Suprapubic skin (tissue), 4 donors: ENCODE results near the gene RALGAPA2. TPM values are rescaled to one million over a fixed set of nuclear protein-coding genes. Genes with fewer than 3 reads are reported as not detected.

Experiments used
- DNase-seq, 2 donors: peaks; one replicate each; pipeline ENCODE4 v3.0.0-alpha.2; 2019; ENCODE audit warnings: low spot score in 2 of 2
- H3K27ac ChIP-seq: fragments of 200-600 bp; sonication (generic); one replicate; pipeline ENCODE4 v1.5.1; 2019
- H3K27me3 ChIP-seq: fragments of 200-600 bp; sonication (generic); one replicate; pipeline ENCODE4 v1.5.1; 2019
- H3K36me3 ChIP-seq: fragments of 200-600 bp; sonication (generic); one replicate; pipeline ENCODE4 v1.5.1; 2019
- H3K4me1 ChIP-seq: fragments of 200-600 bp; sonication (generic); one replicate; pipeline ENCODE4 v1.5.1; 2019
- H3K4me3 ChIP-seq: fragments of 200-600 bp; sonication (generic); one replicate; pipeline ENCODE4 v1.5.1; 2019; ENCODE audit warnings: mild to moderate bottlenecking
- H3K9me3 ChIP-seq: fragments of 200-600 bp; sonication (generic); one replicate; pipeline ENCODE4 v1.5.1; 2019
- EP300 ChIP-seq: sonication (generic); formaldehyde crosslinking; IDR thresholded peaks from one replicate; pipeline ENCODE4 v1.6.1; 2017; ENCODE audit warnings: antibody characterized with exemption
- POLR2A ChIP-seq, 2 donors: fragments of 450-650 bp; IDR thresholded peaks; one replicate each; pipeline ENCODE4 v1.6.1; 2017; ENCODE audit warnings: antibody characterized with exemption in 2 of 2, mild to moderate bottlenecking in 2 of 2, moderate library complexity in 2 of 2
- POLR2AphosphoS5 ChIP-seq, 3 donors: sonication (generic); formaldehyde crosslinking; IDR thresholded peaks; one replicate each; pipeline ENCODE4 v1.6.1; 2017; ENCODE audit warnings: antibody characterized with exemption in 3 of 3
- WGBS: methylation state at CpG from one replicate; pipeline ENCODE4 v1.1.5; 2018; 5-methylcytosine and 5-hydroxymethylcytosine counted together
- total RNA-seq, 4 donors: library from RNA; depleted of rRNA; stranded (reverse); fragments of >200 nt; gene quantifications; one replicate each; pipeline ENCODE4 v1.1.0, GENCODE V29; 2016
- TF ChIP-seq, protein P1 (sequence below), 2 donors: fragments of 200-600 bp in 1 of 2; fragments of 450-650 bp in 1 of 2; sonication (generic) in 1 of 2; IDR thresholded peaks; one replicate each; pipeline ENCODE4 v1.5.1; 2016 to 2019; ENCODE audit warnings: antibody characterized with exemption in 2 of 2, mild to moderate bottlenecking in 1 of 2, moderate library complexity in 1 of 2

Gene RALGAPA2
- total RNA-seq, 4 donors from 2014 or later = 51.9 to 97.8 (median 72.0) TPM

DNA sequence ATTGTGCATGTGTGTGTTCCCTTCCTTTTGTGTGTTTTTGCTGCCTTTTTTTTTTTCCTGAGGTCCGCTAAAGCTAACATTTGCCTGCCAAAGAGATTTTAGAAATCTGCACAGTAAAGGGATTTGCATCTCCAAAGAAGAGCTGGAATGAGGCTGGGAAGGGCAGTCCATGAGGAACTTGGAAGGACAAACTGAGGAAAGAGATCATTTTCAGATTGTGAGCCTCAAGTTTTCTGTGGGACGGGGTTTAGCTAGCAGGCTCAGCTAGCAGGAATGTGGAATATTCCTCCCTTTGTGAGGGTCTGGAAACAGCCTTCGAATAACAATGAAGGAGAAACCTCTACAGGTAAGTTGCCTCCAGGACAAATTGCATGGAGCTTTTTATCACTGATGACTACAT, 340.8 kb downstream of the RALGAPA2 start:
- H3K4me3 ChIP-seq = no peak overlapping the region
- 60% methylated on average over 3 of the region's 3 CpGs for WGBS
- no peaks in the 10 kb centered on the region for H3K9me3 ChIP-seq
- H3K4me1 ChIP-seq = peaks cover 39% of the 10 kb centered on the region
- peaks cover 75% of the 10 kb centered on the region for H3K27me3 ChIP-seq
- no peaks in the 10 kb centered on the region for H3K36me3 ChIP-seq
- TF ChIP-seq POLR2AphosphoS5 (IDR thresholded peaks at IDR 0.05) (no peak), EP300 (no peak), POLR2A (IDR thresholded peaks at IDR 0.05) (no peak)
- TF ChIP-seq, protein P1, sequence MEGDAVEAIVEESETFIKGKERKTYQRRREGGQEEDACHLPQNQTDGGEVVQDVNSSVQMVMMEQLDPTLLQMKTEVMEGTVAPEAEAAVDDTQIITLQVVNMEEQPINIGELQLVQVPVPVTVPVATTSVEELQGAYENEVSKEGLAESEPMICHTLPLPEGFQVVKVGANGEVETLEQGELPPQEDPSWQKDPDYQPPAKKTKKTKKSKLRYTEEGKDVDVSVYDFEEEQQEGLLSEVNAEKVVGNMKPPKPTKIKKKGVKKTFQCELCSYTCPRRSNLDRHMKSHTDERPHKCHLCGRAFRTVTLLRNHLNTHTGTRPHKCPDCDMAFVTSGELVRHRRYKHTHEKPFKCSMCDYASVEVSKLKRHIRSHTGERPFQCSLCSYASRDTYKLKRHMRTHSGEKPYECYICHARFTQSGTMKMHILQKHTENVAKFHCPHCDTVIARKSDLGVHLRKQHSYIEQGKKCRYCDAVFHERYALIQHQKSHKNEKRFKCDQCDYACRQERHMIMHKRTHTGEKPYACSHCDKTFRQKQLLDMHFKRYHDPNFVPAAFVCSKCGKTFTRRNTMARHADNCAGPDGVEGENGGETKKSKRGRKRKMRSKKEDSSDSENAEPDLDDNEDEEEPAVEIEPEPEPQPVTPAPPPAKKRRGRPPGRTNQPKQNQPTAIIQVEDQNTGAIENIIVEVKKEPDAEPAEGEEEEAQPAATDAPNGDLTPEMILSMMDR (IDR thresholded peaks at IDR 0.05) = no peak
- DNase-seq = no peak
- no peak overlapping the region for H3K27ac ChIP-seq

DNA sequence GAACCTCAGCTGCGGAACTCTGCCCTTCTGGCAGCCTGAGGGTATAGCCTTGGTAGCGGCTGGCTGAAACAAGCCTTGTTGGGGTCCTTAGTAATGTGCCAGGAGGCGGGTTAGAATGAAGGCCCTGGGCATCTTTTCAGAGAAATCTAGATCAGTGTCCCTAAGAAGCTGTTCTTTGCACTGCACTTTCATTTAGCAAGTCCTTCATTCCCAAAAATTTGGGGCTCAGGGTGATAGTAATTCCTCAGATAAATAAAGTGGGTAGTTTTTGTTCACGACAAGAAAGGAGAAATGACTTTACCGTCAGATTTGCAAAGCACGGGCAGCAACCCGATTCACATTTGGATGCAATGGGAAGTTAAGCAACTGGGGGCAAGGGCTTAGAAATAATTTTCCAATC, 341.4 kb downstream of the RALGAPA2 start:
- no peak for DNase-seq
- Histone ChIP-seq H3K9me3 (no peaks in the 10 kb centered on the region), H3K36me3 (no peaks in the 10 kb centered on the region), H3K4me1 (peaks cover 41% of the 10 kb centered on the region), H3K27ac (no peak overlapping the region), H3K4me3 (no peak overlapping the region), H3K27me3 (peaks cover 80% of the 10 kb centered on the region)
- 66% methylated on average over 7 of the region's 7 CpGs for WGBS
- TF ChIP-seq, protein P1 (IDR thresholded peaks at IDR 0.05) = no peak
- TF ChIP-seq POLR2AphosphoS5 (IDR thresholded peaks at IDR 0.05) = no peak
- no peak for TF ChIP-seq POLR2A (IDR thresholded peaks at IDR 0.05)
- no peak for TF ChIP-seq EP300

DNA sequence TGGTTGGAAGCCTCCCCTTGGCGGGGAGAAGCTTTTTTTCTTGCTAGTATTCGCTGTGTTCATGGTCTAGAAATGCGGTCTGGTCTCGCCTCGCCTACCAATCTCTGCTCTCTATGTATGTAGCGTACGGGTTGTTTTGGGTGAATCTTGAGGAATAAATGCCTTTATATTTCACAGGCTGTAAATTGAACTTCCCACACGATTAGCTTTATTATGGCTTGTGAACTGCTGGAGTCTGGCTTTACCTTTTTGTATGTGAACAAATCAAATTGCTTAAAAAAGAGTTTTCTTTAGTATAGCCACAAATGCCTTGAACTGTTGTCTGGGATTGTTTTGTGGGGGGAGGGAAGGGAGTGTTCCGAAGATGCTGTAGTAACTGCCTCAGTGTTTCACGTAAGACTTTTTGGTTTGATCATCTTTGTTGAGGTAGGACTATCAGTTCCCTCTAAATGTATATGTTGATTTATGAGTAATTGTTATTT, 342.3 kb downstream of the RALGAPA2 start:
- WGBS = 39% methylated on average over 10 of the region's 10 CpGs
- Histone ChIP-seq H3K36me3 (no peaks in the 10 kb centered on the region), H3K27me3 (peaks cover 80% of the 10 kb centered on the region), H3K27ac (no peak overlapping the region), H3K9me3 (no peaks in the 10 kb centered on the region), H3K4me3 (no peak overlapping the region), H3K4me1 (peaks cover 45% of the 10 kb centered on the region)
- no peak for DNase-seq
- TF ChIP-seq POLR2AphosphoS5 (IDR thresholded peaks at IDR 0.05) = no peak
- TF ChIP-seq, protein P1 (IDR thresholded peaks at IDR 0.05) = no peak
- TF ChIP-seq EP300 = no peak
- TF ChIP-seq POLR2A (IDR thresholded peaks at IDR 0.05) = no peak

DNA sequence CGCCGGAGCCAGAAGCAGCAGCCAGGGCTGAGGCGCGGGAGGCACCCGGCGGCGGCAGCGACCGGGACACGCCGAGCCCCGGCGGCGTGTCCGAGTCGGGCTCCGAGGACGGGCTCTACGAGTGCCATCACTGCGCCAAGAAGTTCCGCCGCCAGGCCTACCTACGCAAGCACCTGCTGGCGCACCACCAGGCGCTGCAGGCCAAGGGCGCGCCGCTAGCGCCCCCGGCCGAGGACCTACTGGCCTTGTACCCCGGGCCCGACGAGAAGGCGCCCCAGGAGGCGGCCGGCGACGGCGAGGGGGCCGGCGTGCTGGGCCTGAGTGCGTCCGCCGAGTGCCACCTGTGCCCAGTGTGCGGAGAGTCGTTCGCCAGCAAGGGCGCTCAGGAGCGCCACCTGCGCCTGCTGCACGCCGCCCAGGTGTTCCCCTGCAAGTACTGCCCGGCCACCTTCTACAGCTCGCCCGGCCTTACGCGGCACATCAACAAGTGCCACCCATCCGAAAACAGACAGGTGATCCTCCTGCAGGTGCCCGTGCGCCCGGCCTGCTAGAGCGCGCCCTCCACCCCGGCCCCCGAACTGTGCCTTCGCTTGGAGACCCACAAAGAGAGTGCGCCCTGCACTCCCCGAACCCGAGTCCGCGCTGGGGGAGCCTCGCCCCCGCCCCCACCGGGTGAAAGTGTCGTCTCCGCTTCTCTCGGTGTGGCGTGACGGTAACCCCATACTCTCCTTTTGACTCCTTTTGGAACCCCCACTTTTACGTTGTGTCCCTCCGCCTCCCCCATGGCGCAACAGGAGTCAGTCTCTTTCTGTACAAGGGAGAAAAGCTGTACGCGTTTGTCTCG, 343.0 kb downstream of the RALGAPA2 start:
- TF ChIP-seq, protein P1 (IDR thresholded peaks at IDR 0.05) = peak in 1 of 2 donors; percentile 10
- no peak for TF ChIP-seq POLR2A (IDR thresholded peaks at IDR 0.05)
- H3K4me3 ChIP-seq = peak overlapping the region; percentile 55
- H3K36me3 ChIP-seq = no peaks in the 10 kb centered on the region
- peaks cover 80% of the 10 kb centered on the region for H3K27me3 ChIP-seq
- WGBS = 14% methylated on average over 20 of the region's 86 CpGs
- H3K9me3 ChIP-seq = no peaks in the 10 kb centered on the region
- H3K27ac ChIP-seq = no peak overlapping the region
- peaks cover 49% of the 10 kb centered on the region for H3K4me1 ChIP-seq
- no peak for DNase-seq

DNA sequence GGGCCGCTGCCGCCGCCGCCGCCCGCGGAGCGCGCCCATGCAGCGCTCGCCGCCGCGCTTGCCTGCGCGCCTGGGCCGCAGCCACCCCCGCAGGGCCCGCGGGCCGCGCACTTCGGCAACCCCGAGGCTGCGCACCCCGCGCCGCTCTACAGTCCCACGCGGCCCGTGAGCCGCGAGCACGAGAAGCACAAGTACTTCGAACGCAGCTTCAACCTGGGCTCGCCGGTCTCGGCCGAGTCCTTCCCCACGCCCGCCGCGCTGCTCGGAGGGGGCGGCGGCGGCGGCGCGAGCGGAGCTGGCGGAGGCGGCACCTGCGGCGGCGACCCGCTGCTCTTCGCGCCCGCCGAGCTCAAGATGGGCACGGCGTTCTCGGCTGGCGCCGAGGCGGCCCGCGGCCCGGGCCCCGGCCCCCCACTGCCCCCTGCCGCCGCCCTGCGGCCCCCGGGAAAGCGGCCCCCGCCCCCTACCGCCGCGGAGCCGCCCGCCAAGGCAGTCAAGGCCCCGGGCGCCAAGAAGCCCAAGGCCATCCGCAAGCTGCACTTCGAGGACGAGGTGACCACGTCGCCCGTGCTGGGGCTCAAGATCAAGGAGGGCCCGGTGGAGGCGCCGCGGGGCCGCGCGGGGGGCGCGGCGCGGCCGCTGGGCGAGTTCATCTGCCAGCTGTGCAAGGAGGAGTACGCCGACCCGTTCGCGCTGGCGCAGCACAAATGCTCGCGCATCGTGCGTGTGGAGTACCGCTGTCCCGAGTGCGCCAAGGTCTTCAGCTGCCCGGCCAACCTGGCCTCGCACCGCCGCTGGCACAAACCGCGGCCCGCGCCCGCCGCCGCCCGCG, 343.8 kb downstream of the RALGAPA2 start:
- no peaks in the 10 kb centered on the region for H3K9me3 ChIP-seq
- no peak overlapping the region for H3K27ac ChIP-seq
- peaks cover 87% of the 10 kb centered on the region for H3K27me3 ChIP-seq
- no peaks in the 10 kb centered on the region for H3K36me3 ChIP-seq
- 0% methylated on average over 8 of the region's 130 CpGs for WGBS
- peaks cover 57% of the 10 kb centered on the region for H3K4me1 ChIP-seq
- TF ChIP-seq POLR2AphosphoS5 (IDR thresholded peaks at IDR 0.05) = no peak
- no peak for TF ChIP-seq EP300
- TF ChIP-seq, protein P1 (IDR thresholded peaks at IDR 0.05) = no peak
- no peak for TF ChIP-seq POLR2A (IDR thresholded peaks at IDR 0.05)
- peak overlapping the region; percentile 55 for H3K4me3 ChIP-seq
- no peak for DNase-seq
